Measurements from ENCODE around the gene PLA2G3. TPM values are rescaled to one million over a fixed set of nuclear protein-coding genes. Genes with fewer than 3 reads are reported as not detected.

The PLA2G3 gene
- total RNA-seq, 1 experiment from 2014 or later, result not detected

DNA sequence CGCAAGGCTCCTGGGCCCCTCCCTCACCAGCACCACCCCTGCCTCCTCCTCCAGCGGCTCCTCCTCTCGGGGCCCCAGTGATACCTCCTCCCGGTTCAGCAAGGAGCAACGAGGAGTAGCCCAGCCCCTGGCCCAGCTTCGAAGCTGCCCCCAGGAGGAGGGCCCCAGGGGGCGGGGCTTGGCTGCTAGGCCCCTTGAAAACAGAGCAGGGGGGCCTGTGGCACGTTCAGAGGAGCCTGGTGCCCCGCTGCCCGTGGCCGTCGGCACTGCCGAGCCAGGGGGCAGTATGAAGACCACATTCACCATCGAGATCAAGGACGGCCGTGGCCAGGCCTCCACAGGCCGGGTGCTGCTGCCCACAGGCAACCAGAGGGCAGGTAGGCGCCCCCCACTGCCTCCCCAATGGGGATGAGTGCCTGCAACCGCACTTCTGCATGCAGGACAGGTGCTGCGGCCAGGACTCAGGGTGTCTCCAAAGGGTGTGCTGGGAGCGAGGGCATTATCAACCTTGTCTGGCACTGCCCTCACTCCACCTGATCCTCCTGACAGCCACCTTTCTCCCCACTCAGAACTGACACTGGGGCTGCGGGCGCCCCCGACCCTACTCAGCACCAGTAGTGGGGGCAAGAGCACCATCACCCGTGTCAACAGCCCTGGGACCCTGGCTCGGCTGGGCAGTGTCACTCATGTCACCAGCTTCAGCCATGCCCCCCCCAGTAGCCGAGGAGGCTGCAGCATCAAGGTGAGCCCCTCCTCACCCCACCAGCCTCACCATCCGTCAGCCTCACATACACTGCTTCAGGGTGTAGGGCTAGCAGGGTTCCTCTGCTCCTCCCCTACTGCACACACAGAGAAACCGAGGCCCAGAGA lies 49.0 kb downstream of the PLA2G3 start:
- POLR2A ChIA-PET, result no interaction called here
- no peak for DNase-seq

DNA sequence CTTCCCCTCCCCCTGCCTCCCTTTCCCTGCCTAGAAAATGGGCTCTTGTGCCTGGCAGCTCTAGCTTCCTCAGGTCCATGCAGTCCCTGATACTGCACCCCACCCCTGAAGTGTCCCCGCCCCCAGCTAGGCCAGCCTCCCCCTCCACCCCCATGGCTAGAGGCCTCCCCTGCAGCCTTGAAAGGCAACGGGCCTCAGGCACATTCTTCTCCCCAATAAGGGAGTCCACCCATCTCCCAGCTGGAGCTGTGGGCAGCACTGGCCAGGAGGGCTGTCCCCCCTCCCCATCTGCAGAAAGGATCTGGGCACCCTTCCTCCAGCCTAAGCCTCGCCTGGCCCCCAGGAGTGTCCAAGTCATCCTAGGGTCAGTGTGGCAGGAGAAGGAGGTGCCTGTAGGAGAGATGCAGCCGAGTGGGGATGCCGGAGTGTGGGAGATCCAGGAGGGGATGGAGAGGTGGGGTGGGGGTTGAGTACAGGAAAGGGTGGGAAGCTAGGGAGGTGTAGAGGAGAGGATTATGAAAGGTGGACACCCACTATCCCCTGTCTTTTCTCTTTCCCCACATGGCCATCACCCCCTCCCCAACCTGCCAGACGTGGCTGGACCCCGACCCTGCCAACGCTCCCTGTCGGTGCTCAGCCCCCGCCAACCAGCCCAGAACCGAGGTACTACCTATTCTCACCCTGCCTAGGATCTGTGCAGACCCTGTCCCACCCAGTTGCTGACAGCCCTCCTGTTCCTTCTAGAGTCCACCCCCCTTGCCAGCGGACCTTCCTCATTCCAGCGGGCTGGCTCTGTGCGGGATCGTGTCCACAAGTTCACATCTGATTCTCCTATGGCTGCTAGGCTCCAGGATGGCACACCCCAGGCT lies 49.9 kb downstream of the PLA2G3 start:
- ChIA-PET POLR2A (no interaction called here), CTCF (no interaction called here)
- TF ChIP-seq, protein P1, sequence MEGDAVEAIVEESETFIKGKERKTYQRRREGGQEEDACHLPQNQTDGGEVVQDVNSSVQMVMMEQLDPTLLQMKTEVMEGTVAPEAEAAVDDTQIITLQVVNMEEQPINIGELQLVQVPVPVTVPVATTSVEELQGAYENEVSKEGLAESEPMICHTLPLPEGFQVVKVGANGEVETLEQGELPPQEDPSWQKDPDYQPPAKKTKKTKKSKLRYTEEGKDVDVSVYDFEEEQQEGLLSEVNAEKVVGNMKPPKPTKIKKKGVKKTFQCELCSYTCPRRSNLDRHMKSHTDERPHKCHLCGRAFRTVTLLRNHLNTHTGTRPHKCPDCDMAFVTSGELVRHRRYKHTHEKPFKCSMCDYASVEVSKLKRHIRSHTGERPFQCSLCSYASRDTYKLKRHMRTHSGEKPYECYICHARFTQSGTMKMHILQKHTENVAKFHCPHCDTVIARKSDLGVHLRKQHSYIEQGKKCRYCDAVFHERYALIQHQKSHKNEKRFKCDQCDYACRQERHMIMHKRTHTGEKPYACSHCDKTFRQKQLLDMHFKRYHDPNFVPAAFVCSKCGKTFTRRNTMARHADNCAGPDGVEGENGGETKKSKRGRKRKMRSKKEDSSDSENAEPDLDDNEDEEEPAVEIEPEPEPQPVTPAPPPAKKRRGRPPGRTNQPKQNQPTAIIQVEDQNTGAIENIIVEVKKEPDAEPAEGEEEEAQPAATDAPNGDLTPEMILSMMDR (IDR thresholded peaks at IDR 0.05; ENCODE audit: insufficient read depth in 1 of 2, low read depth in 1 of 2, low read length in 1 of 2, severe bottlenecking in 1 of 2, unreplicated experiment in 1 of 2), result no peak
- Mint-ChIP-seq H3K9me3 (ENCODE audit: unreplicated experiment) (no peaks in the 10 kb centered on the region), H3K4me1 (ENCODE audit: low read depth, unreplicated experiment) (no peaks in the 10 kb centered on the region), H3K4me3 (ENCODE audit: unreplicated experiment) (no peak overlapping the region), H3K27me3 (ENCODE audit: insufficient read depth, unreplicated experiment) (no peaks in the 10 kb centered on the region), H3K27ac (ENCODE audit: unreplicated experiment) (no peak overlapping the region), H3K36me3 (ENCODE audit: insufficient read depth, unreplicated experiment) (peaks cover 9% of the 10 kb centered on the region)
- Histone ChIP-seq H3K4me1 (no peaks in the 10 kb centered on the region), H3K9me3 (no peaks in the 10 kb centered on the region), H3K27me3 (replicated peaks; ENCODE audit: control insufficient read depth, insufficient read depth, low read length) (no peaks in the 10 kb centered on the region), H3K36me3 (ENCODE audit: control insufficient read depth, insufficient read depth, low read length) (no peaks in the 10 kb centered on the region; the same call in none of the 2 replicates), H3K4me3 (ENCODE audit: low read depth, low read length) (no peak overlapping the region)
- intact Hi-C loops (cut with micrococcal nuclease; ENCODE audit: unreplicated experiment), result no loop called here
- no TSS peak for BruUV-seq (replicated peaks)
- DNase-seq, result no peak

More for the DNA sequence above, 49.0 kb downstream of the PLA2G3 start:
- Mint-ChIP-seq H3K9me3 (ENCODE audit: unreplicated experiment) (no peaks in the 10 kb centered on the region), H3K36me3 (ENCODE audit: insufficient read depth, unreplicated experiment) (peaks cover 15% of the 10 kb centered on the region), H3K4me1 (ENCODE audit: low read depth, unreplicated experiment) (no peaks in the 10 kb centered on the region), H3K27me3 (ENCODE audit: insufficient read depth, unreplicated experiment) (no peaks in the 10 kb centered on the region), H3K4me3 (ENCODE audit: unreplicated experiment) (no peak overlapping the region), H3K27ac (ENCODE audit: unreplicated experiment) (no peak overlapping the region)
- Histone ChIP-seq H3K9me3 (no peaks in the 10 kb centered on the region), H3K4me3 (ENCODE audit: low read depth, low read length) (no peak overlapping the region), H3K36me3 (ENCODE audit: control insufficient read depth, insufficient read depth, low read length) (no peaks in the 10 kb centered on the region; the same call in none of the 2 replicates), H3K27me3 (replicated peaks; ENCODE audit: control insufficient read depth, insufficient read depth, low read length) (no peaks in the 10 kb centered on the region), H3K4me1 (no peaks in the 10 kb centered on the region)
- no TSS peak for BruUV-seq (replicated peaks)
- TF ChIP-seq, protein P1 (IDR thresholded peaks at IDR 0.05; ENCODE audit: insufficient read depth in 1 of 2, low read depth in 1 of 2, low read length in 1 of 2, severe bottlenecking in 1 of 2, unreplicated experiment in 1 of 2), result no peak
- intact Hi-C loops (cut with micrococcal nuclease; ENCODE audit: unreplicated experiment), result no loop called here
- CTCF ChIA-PET, result no interaction called here

Measured in Caco-2 (cell line).